Esophagus muscularis mucosa (tissue), 4 donors: Measurements from ENCODE around the gene KCNMB1. TPM values are rescaled to one million over a fixed set of nuclear protein-coding genes. Genes with fewer than 3 reads are reported as not detected.

Source experiments
- DNase-seq: peaks from one replicate; pipeline ENCODE4 v3.0.0-alpha.2; 2017; ENCODE audit errors: extremely low spot score
- H3K27ac ChIP-seq, 4 donors: fragments of 200-600 bp; sonication (generic); replicated peaks in 1 of 4; 1 replicate in 3 of 4; 2 replicates in 1 of 4; pipeline ENCODE4 v1.5.1; 2016 to 2019; ENCODE audit warnings: mild to moderate bottlenecking in 1 of 4
- H3K27me3 ChIP-seq, 4 donors: fragments of 200-600 bp; sonication (generic); one replicate each; pipeline versions ENCODE4 v1.5.1 to v1.6.0; 2016 to 2019
- H3K36me3 ChIP-seq, 4 donors: fragments of 200-600 bp; sonication (generic); one replicate each; pipeline ENCODE4 v1.5.1; 2016 to 2019
- H3K4me1 ChIP-seq, 4 donors: fragments of 200-600 bp; sonication (generic); one replicate each; pipeline ENCODE4 v1.5.1; 2016 to 2019
- H3K4me3 ChIP-seq, 4 donors: fragments of 200-600 bp; sonication (generic); 1 replicate in 2 of 4; 2 replicates in 2 of 4; pipeline ENCODE4 v1.5.1; 2016 to 2019; ENCODE audit warnings: mild to moderate bottlenecking in 4 of 4, moderate library complexity in 1 of 4
- H3K9me3 ChIP-seq, 4 donors: fragments of 200-600 bp; sonication (generic); 1 replicate in 3 of 4; 2 replicates in 1 of 4; pipeline ENCODE4 v1.5.1; 2016 to 2019
- EP300 ChIP-seq: sonication (generic); formaldehyde crosslinking; IDR thresholded peaks from one replicate; pipeline ENCODE4 v1.6.1; 2017; ENCODE audit warnings: antibody characterized with exemption
- POLR2A ChIP-seq: fragments of 450-650 bp; IDR thresholded peaks from one replicate; pipeline ENCODE4 v1.6.1; 2017; ENCODE audit warnings: antibody characterized with exemption, moderate library complexity, mild to moderate bottlenecking, low read depth
- POLR2AphosphoS5 ChIP-seq, 2 donors: sonication (generic); formaldehyde crosslinking; IDR thresholded peaks; one replicate each; pipeline ENCODE4 v1.6.1; 2017; ENCODE audit warnings: antibody characterized with exemption in 2 of 2
- WGBS: methylation state at CpG from one replicate; pipeline ENCODE4 v1.1.5; 2018; 5-methylcytosine and 5-hydroxymethylcytosine counted together
- intact Hi-C: fragments of 100-400 bp; cut with DNase I; formaldehyde crosslinking; loops from one replicate; pipeline ENCODE4 v1.15.1; 2023
- total RNA-seq, 4 donors: library from RNA; depleted of rRNA; stranded (reverse); fragments of >200 nt; gene quantifications; one replicate each; pipeline versions ENCODE4 v1.1.0 to v1.2.1, GENCODE V29; 2016
- TF ChIP-seq, protein P1 (sequence below), 3 experiments: fragments of 200-600 bp in 2 of 3; fragments of 450-650 bp in 1 of 3; sonication (generic) in 2 of 3; IDR thresholded peaks; one replicate each; pipeline ENCODE4 v1.5.1; 2017 to 2019; ENCODE audit warnings: antibody characterized with exemption in 3 of 3, mild to moderate bottlenecking in 2 of 3, moderate library complexity in 1 of 3

KCNMB1 gene
- total RNA-seq, 4 donors from 2014 or later, result 45.6 to 83.0 (median 78.8) TPM

DNA sequence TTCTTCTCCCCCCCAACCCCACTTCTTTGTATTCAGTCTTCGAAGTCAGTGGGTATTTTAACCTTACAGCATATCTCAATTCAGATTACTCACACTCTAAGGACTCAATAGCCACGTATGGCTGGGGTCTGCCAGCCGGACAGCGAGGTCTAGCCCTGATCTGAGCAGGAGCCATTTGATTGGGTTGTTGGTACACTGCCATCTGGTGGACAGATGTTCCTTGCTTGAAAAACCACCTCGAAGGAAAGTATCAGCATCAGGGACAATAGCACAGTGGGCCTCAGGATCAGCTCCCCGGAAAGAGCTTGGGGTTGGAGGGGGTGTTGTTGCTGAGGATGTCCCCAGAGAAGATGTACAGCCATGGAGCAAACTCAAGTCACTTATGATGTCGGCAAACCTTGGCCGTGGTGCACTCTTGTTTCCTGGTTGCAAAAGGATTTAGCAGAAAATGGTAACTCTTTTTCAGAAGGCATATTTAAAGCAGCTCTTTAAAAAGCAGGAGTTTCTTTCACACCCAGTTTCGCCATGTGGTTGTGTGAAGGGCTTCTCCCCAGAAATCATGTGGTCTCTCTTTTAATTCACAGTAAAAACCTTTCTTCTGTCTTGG, 31.7 kb upstream of the KCNMB1 start:
- no peaks in the 10 kb centered on the region for H3K9me3 ChIP-seq
- DNase-seq, result no peak
- H3K27ac ChIP-seq, result no peak overlapping the region
- peaks cover 0 to 25% (median 19%) of the 10 kb centered on the region in 4 donors for H3K4me1 ChIP-seq
- 30% methylated on average over 9 of the region's 9 CpGs for WGBS
- no peak overlapping the region for H3K4me3 ChIP-seq
- TF ChIP-seq, protein P1, sequence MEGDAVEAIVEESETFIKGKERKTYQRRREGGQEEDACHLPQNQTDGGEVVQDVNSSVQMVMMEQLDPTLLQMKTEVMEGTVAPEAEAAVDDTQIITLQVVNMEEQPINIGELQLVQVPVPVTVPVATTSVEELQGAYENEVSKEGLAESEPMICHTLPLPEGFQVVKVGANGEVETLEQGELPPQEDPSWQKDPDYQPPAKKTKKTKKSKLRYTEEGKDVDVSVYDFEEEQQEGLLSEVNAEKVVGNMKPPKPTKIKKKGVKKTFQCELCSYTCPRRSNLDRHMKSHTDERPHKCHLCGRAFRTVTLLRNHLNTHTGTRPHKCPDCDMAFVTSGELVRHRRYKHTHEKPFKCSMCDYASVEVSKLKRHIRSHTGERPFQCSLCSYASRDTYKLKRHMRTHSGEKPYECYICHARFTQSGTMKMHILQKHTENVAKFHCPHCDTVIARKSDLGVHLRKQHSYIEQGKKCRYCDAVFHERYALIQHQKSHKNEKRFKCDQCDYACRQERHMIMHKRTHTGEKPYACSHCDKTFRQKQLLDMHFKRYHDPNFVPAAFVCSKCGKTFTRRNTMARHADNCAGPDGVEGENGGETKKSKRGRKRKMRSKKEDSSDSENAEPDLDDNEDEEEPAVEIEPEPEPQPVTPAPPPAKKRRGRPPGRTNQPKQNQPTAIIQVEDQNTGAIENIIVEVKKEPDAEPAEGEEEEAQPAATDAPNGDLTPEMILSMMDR (IDR thresholded peaks at IDR 0.05), result peak; percentile 75 to 82 (median 78)
- TF ChIP-seq POLR2AphosphoS5 (IDR thresholded peaks at IDR 0.05) (no peak), POLR2A (no peak)
- no peaks in the 10 kb centered on the region for H3K36me3 ChIP-seq
- no peaks in the 10 kb centered on the region for H3K27me3 ChIP-seq
- intact Hi-C loops, result loop anchor here (1.0 to 5.0 kb wide), 3 partner anchors 152 to 319 kb away; no protein-coding TSS in a partner anchor

- no peak overlapping the region for H3K27ac ChIP-seq
- H3K27me3 ChIP-seq, result no peaks in the 10 kb centered on the region
- TF ChIP-seq POLR2AphosphoS5 (IDR thresholded peaks at IDR 0.05) (no peak), EP300 (no peak), POLR2A (no peak)
- TF ChIP-seq, protein P1 (IDR thresholded peaks at IDR 0.05), result no peak
- no peaks in the 10 kb centered on the region for H3K9me3 ChIP-seq
- intact Hi-C loops, result loop anchor here (2.0 to 5.0 kb wide), 3 partner anchors 57 to 317 kb away; no protein-coding TSS in a partner anchor
- 80% methylated on average over 6 of the region's 6 CpGs for WGBS
- no peak overlapping the region for H3K4me3 ChIP-seq
- no peak for DNase-seq
- H3K36me3 ChIP-seq, result no peaks in the 10 kb centered on the region
- H3K4me1 ChIP-seq, result peaks cover 0 to 25% (median 19%) of the 10 kb centered on the region in 4 donors
Measured at GRCh38 chr5:170419643-170420042, 30.5 kb upstream of the KCNMB1 start.

- 82% methylated on average over 8 of the region's 8 CpGs for WGBS
- DNase-seq, result no peak
- Histone ChIP-seq H3K27ac (no peak overlapping the region), H3K36me3 (no peaks in the 10 kb centered on the region), H3K9me3 (no peaks in the 10 kb centered on the region), H3K4me1 (peaks cover 0 to 25% (median 19%) of the 10 kb centered on the region in 4 donors), H3K4me3 (no peak overlapping the region), H3K27me3 (no peaks in the 10 kb centered on the region)
- intact Hi-C loops, result loop anchor here (5.0 kb wide), 1 partner anchor 56 kb away; no protein-coding TSS in a partner anchor
- no peak for TF ChIP-seq POLR2AphosphoS5 (IDR thresholded peaks at IDR 0.05)
- TF ChIP-seq EP300, result no peak
- TF ChIP-seq POLR2A, result no peak
- TF ChIP-seq, protein P1 (IDR thresholded peaks at IDR 0.05), result no peak
Measured at GRCh38 chr5:170418736-170419135, 29.6 kb upstream of the KCNMB1 start.

- TF ChIP-seq POLR2A, result no peak
- TF ChIP-seq, protein P1 (IDR thresholded peaks at IDR 0.05), result no peak
- no peak for TF ChIP-seq POLR2AphosphoS5 (IDR thresholded peaks at IDR 0.05)
- no peak for TF ChIP-seq EP300
- DNase-seq, result no peak
- Histone ChIP-seq H3K4me1 (peaks cover 0 to 18% (median 13%) of the 10 kb centered on the region in 4 donors), H3K4me3 (no peak overlapping the region), H3K27ac (no peak overlapping the region), H3K36me3 (peaks cover 0 to 7% (median 0%) of the 10 kb centered on the region in 4 donors), H3K9me3 (no peaks in the 10 kb centered on the region), H3K27me3 (no peaks in the 10 kb centered on the region)
- WGBS, result 73% methylated on average over 4 of the region's 4 CpGs
- intact Hi-C loops, result loop anchor here (5.0 kb wide), 1 partner anchor 54 kb away; no protein-coding TSS in a partner anchor
Measured at GRCh38 chr5:170416526-170416925, 27.4 kb upstream of the KCNMB1 start.
